ENCODE measurements around the gene PLG.
"Not testable (repeated sequence)": the region's sequence is repeated elsewhere in the genome, so short reads cannot be mapped to it uniquely, and the experiment has no call there.

PLG gene

GRCh38 chr6:160775792-160776580 lies 73.9 kb downstream of the PLG start:
- no peak for DNase-seq (ENCODE audit: low read depth)

GRCh38 chr6:160779095-160779494 lies 77.1 kb downstream of the PLG start:
- DNase-seq (ENCODE audit: low read depth) = not testable (repeated sequence)

GRCh38 chr6:160780656-160781055 lies 78.6 kb downstream of the PLG start:
- not testable (repeated sequence) for DNase-seq (ENCODE audit: low read depth)

- DNase-seq (ENCODE audit: low read depth) = no peak
Measured at GRCh38 chr6:160781298-160781697, 79.3 kb downstream of the PLG start.

GRCh38 chr6:160782228-160782627 lies 80.2 kb downstream of the PLG start:
- DNase-seq (ENCODE audit: low read depth) = no peak

- no peak for DNase-seq (ENCODE audit: low read depth)
Measured at GRCh38 chr6:160783741-160784140, 81.7 kb downstream of the PLG start.

- DNase-seq (ENCODE audit: low read depth) = not testable (repeated sequence)
Measured at GRCh38 chr6:160788126-160788525, 86.1 kb downstream of the PLG start.

- no peak for DNase-seq (ENCODE audit: low read depth)
Measured at GRCh38 chr6:160788806-160789205, 86.8 kb downstream of the PLG start.

- no peak for DNase-seq (ENCODE audit: low read depth)
Measured at GRCh38 chr6:160789263-160790027, 87.4 kb downstream of the PLG start.

GRCh38 chr6:160790028-160790792 lies 88.2 kb downstream of the PLG start:
- DNase-seq (ENCODE audit: low read depth) = no peak

- DNase-seq (ENCODE audit: low read depth) = no peak
Measured at GRCh38 chr6:160791459-160791858, 89.4 kb downstream of the PLG start.

GRCh38 chr6:160791981-160792418 lies 90.0 kb downstream of the PLG start:
- DNase-seq (ENCODE audit: low read depth) = no peak

- DNase-seq (ENCODE audit: low read depth) = no peak
Measured at GRCh38 chr6:160792708-160793107, 90.7 kb downstream of the PLG start.

GRCh38 chr6:160793652-160794051 lies 91.6 kb downstream of the PLG start:
- no peak for DNase-seq (ENCODE audit: low read depth)

- no peak for DNase-seq (ENCODE audit: low read depth)
Measured at GRCh38 chr6:160795721-160796120, 93.7 kb downstream of the PLG start.

- no peak for DNase-seq (ENCODE audit: low read depth)
Measured at GRCh38 chr6:160798625-160799024, 96.6 kb downstream of the PLG start.

GRCh38 chr6:160799801-160800506 lies 97.9 kb downstream of the PLG start:
- DNase-seq (ENCODE audit: low read depth) = no peak

GRCh38 chr6:160801418-160801817 lies 99.4 kb downstream of the PLG start:
- DNase-seq (ENCODE audit: low read depth) = no peak

GRCh38 chr6:160802049-160802448 lies 100.0 kb downstream of the PLG start:
- DNase-seq (ENCODE audit: low read depth) = not testable (repeated sequence)

Measured in GM04503 (cell line).